GM19324 (cell line): Measurements from ENCODE around the gene COL4A2.

Experiments used
- ATAC-seq: cut with Tn5 transposase; IDR thresholded peaks from one replicate; pipeline ENCODE4 v1.9.1; 2021; ENCODE audit warnings: mild to moderate bottlenecking, moderate library complexity; ENCODE audit not compliant: unreplicated experiment, low FRiP score

The COL4A2 gene

DNA sequence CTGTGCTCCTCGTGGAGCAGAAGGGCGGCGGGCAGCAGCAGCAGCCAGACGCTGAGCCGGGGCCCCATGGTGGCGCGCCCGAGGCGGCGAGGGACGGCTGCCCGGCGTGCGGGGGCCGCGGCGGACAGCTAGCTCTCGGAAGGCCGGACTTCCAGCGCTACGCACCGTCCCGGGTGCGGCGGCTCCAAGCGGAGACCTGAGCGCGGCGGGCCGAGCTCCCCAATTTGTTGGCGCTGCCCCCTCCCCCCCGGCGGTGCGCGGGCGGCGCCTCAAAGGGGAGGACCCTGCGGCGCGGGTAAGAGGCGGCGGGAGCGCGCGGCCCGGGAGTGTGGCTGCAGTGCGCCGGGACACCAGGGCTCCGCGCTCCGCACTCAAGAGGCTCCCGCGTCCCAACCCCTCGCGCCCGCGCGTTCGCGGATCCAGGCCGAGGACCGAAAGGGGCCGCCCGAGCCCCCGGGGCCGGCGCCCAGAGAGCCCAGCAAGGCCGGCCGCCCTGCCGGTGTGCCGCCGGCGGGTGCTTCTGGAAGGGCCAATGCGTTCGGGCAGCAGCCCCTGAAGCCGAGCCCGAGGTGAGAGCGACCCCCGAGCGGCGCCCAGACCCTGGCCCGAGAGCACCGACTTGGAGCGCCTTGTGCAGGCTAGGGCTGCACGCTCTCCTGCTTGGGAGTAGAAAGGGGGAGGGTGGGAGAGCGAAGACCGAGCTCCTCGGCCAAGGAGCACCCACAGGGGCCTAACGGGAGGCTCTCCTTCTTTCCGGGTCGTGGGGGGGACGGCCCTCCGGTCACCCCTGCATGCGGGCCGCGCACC is at the start of gene COL4A2, which contains the start of gene COL4A1:
COL4A2 (plus strand) TSS at position 325 of the 807 bp plus-strand sequence. CDS start 620 bp downstream, outside the sequence.
COL4A1 (minus strand) TSS at position 198 of the 807 bp plus-strand sequence; CDS start at position 68, 130 bp downstream.
- no peak for ATAC-seq

DNA sequence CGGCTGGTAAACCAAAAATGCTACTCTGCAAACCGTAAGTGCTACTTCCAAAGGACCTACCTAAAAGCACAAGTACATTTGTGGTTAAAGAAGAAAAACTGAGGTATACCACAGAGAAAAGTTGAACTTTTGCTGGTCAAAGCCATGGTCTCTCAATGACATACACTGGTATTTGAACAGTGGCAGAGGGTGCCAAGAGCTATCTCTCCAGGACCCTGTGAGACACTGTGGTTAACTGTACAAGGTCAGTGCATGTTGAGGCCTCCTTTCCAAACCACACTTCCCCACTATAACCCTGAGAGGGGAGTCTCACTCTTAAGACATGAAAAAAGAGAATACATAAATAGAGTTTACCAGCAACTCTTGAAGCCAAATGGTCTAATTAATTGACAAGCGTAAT is 49.7 kb upstream of the COL4A2 start:
- ATAC-seq: no peak

DNA sequence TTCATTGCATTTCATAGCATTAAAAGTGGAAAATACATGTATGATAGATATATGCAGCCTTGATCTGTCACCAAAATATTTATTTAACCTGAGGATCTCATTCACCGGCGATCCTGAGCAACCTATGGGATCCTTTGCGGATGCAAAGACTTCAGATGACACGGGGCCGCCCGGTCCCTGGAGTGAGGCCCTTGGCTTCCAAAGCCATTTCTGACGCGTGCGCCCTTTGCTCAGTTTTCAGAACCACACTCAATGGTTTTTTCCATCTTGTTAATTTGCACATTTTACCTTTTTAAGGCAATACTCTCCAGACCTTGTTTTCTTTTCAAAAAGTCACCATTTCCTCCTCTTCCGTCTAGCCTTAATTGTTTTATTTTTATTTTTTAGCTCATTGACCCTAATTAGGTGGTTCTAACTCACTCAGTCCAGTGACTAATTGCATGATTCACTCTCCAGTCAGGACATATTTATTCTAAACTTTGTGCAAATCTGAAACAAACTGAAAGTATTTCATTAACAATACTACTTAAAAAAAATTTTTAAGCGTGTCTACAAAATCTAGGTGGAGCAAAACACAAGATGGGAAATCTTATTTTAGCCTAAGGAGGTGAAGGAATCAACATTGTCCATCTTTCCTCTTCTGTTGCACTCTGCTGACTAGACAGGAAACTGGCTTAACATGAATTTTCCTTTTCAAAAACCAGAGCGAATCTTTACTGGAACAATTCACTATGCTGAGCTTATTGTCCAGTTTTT is 48.0 kb upstream of the COL4A2 start:
- ATAC-seq: no peak

DNA sequence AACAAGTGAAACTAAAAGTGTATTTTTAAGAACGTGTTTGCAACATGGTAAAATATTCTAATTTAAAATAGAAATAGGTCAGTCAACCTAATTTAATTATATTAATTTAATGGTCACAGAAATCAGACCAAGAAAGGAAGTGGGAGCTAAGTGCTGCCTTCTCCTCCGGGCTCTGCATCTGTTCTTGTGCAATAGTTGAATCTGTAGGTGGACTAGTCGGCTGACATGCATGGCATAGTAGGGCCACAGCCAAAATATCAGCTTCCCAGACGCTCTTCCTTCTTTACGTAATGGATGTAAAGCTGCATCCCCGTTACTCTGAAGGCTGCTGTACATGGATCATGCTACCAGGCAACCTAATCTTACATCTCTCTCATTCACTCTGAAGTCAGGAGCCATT is 47.4 kb upstream of the COL4A2 start:
- ATAC-seq: no peak

DNA sequence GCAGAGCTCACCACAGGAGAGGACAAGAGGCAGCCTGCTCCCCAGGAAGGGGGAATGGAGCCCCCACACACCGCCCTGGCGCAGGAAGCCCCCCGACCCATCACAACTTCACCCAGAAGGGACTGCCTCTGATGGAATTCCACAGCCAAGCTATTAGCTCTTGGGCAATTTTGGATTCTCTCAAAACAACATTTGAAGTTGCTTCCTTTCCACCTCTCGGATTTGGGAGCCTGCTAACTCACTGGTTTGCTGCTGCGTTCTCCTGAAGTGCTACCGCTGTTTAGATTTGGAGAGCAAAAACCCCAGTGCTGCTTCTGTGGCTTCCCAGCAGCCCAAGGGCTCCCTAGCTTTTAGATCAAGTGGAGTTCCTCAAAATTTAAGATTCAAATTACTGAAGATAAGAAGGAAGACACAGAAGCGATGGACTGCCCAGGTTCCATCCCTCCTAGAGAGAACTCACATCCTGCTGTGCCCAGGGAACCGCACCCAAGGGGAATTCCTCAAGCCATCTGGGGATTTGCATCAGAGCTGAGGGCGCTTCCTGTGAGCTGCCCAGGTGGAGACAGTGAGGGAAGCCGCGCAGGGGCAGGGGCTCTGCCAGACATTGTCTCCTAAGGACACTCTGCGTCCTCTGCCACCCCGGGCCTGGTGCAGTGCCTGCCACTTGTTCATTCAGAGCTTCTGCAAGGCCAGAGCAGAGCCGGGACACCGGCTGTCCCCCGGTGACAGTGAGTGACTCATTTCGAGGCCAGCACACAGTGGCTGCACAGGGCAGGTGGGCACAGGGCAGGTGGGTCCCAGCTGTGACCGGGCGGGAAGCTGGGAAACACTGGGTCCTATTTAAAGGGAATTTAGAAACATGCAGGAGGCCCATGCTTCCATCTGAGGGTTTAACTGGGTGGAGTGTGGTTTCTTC is 45.7 kb upstream of the COL4A2 start:
- ATAC-seq: no peak

DNA sequence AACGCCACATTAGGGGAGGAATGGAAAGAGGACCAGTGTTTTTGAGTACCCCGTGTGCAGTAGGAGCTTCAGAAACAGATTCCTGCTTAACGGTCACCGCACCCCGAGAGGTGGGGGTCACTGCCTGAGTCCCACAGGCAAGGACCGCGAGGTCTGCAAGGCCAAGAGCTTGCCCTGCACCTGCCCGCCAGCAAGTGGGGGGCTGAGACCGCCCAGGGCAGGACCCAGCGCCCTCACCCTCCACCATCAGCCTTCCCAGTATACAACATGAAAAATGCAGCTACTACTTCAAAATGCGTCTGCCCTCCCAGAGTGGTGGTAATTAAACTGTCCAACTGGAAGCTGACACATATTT is 45.0 kb upstream of the COL4A2 start:
- no peak for ATAC-seq

DNA sequence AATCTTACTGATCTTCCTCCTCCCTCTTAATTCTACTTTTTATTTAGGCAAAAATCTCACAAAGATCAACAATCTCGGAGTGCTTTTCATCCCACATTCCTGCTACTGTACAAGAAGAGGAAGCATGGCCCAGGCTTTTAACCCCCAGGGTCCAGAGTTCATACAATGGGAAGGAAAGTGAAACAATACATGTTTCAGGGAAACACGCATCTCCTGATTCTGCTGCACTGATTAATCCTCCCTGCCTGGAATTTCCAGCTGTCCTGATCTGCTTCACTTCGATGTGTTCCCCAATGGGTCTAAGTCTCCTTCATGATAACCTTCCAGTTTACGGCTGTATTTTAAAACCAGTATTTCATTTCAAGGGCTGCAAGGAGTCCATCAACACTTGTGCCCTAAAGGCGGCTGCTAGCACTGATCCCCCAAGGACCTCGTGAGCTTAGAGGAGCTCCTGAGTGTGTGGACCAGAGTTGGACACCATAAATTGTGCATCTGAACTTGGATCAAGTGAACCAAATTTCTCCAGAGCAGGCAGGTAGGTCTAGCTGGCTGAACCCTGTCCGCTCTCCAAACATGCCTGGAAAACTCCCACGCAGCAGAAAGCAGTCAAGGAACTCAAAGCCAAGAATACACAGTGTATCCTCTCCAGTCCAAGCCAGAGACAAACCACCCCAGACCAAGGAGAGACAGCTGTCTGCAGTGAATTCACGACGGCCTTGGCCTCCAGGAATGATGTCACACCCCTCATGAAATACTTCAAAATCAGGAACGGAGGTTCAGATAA is 44.4 kb upstream of the COL4A2 start:
- ATAC-seq: no peak

DNA sequence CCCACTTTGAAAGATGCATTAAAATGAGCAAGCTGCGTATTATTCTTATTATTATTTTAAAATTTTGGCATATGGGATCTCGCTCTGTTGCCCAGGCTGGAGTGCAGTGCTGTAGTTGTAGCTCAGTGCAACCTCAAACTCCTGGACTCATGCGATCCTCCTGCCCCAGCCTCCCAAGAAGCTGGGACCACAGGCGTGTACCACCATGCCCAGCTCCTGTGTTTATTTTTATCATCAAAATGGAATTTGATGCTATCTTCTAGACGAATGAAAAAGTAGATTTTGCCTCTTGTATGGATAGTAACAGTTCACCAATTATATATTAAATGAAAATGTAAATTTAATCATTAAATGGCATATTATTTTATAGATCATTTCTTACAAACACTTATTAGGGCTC is 43.7 kb upstream of the COL4A2 start:
- ATAC-seq: no peak

DNA sequence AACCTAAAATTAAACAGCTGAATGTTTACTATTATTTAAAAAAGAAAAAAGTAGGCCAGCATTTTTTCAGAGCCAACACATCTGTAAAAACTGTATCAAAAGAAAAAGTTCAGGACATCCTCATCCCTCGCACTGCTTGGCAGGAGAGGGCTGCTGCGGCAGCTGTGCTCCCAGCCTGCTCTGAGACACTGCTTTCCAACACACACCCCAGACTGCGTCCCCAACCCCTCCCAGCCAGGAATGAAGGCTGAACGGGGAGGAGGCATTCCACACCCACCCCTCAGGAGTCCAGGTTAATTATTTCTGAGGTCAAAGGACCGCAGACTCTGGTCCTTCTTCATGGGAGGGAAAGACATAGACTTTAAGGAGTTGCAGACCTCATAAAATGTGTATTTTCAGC is 43.2 kb upstream of the COL4A2 start:
- no peak for ATAC-seq

DNA sequence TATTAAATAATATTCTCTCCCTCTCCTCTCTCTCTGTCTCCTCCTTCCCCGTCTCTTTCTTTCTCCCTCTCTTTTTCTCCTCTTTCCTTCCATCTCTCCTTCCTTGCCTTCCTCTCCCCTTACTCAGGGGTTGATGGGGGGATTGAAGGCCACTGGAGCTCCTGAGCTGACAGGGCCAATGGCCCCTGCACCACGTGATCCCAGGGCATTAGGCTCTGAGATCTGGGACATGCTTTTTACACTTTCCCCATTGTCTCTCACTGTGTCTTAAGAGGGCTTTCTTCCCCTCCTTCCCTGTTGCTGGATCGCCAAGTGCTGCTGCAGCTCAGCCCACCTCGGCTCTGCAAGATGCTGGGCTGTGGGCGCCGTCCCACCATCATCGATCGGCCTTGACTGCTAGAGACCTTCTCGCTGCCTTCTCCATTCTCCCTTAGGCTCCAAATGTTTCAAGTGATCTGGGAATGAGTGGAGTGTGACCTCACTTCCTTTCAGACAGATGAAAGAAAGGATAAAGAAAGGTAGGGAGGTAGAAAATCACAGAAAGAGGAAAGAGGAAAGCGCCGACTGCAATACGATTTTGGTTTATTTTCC is 42.3 kb upstream of the COL4A2 start:
- ATAC-seq: no peak

DNA sequence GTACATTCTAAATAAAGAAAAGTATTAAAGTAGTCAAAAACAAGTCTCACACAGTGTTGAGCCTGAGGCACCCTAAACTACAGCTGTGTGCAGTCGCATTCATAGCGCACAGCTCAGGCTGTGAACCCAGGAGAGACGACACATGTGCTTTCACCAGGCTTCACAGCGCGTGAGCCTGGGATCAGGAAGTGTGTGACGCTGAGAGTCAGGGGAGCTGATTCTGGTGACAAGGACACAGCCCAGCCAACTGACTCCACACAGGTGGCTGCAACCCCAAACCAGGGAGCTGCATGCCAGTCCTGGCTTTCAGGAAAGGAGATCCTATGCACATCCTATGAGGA is 41.8 kb upstream of the COL4A2 start:
- ATAC-seq: no peak

DNA sequence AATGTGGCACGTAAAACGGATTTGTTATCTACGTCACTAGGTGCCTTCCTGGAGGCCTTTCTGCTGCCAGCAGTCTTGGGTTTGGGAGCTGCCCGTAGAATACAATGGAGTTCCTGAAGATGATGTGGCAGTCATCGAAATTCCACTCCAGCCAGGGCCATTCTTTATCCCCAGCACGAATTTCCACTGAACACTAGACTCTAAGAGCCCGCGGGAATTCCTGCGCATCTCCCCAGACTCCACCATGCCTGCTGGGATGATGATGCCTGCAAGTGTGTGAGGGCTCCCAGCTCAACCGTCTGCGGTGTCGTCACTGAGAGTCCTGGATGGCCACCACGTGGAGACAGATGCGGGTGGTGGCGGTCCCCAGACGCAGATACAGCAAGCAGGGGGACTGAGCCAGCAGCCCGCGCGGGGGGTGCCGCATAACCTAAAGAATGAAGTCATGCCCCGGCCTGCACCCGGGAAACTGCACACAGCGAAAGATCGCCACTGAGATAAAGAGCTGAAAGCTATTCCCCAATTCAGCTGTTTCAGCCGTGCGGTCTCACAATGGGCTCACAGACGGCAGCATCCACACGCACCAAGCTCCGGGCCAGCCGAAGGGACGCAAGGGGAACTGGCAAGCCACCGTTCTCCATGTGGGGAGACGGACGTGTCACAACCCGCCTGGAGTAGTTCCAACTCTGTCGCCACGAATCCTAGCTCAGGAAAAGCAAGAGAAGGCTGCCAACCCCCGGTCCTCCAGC is 41.2 kb upstream of the COL4A2 start:
- no peak for ATAC-seq

DNA sequence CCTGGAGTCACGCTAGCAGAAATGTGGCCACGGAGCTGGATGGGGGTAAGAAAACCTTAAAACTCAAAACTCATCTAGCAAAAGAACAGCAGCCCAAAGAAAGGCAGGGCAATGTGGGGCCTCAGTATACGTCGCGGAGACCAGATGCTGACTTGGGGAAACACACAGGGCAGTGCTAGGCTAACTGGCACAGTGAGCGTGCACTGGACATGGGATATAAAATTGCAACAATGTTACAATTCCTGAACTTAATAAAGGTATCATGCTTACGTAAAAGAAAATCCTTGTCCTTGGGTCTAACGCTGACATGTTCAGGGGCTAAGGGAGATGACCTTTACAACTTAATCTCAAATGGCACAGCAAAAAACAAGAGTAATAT is 40.7 kb upstream of the COL4A2 start:
- ATAC-seq: no peak

DNA sequence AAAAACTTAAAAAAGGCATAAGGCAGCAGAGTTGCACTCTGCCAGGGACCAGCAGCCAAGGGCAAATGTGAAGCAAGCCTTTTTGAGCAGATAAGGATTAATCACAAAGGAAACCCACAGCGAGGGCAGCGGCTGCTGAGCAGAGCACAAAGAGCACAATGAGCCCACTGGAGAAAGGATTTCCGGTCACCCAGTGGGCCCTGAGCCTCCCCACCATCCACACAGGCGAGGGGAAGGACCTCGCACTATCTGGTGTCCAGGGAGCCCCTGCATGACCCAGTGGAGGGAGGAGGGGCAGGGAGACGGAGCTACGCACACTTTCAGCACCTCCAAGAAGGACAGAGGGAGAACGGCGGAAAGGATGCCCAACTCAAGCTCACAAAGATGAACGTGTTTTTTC is 40.1 kb upstream of the COL4A2 start:
- ATAC-seq: no peak

DNA sequence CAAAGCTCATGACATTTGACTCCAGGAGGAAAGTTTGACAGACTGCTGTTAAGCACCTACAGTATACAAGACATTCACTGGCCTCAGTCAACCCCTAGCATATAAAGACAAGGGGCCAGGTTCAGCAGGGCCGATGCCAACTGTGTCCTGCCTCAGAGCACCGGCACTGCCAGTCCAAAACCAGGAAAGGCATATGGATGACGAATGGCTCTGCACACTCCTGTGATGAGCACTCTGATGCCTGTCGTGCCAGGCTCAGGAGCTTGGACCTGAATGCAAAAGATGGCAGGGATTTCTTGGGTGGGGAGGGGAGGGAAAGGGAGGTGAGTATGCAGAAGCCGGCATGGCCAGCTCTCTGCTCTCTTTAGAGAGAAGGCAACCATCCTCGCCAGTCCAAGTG is 39.0 kb upstream of the COL4A2 start:
- no peak for ATAC-seq

DNA sequence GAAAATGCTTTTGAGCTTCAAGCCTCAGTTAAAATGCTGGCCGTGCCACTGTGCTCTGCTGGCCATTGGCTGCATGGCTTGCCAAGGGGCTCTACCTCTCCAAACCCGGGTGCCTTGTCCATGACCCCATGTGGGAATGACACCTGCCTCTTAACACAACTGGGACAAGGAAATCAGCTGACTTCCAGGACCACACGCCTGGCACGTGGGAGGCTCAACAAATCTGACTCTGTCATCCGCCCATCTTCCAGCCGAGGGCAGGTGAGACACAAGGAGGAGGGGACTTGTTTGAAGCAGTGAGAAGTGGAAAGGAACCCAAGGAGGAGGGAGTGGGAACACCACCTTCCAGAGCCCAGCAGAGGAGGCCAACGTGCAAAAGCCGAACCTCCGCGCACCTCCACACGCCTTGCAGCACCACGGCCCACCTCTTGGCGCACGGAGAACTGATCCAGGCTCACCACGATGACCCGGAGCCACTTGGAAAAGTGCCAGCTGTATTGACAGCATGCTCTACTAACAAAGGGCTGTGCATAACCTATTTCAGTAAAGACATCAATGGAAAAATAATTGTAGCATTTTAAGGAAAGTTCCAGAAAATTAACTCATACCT is 38.4 kb upstream of the COL4A2 start:
- no peak for ATAC-seq

DNA sequence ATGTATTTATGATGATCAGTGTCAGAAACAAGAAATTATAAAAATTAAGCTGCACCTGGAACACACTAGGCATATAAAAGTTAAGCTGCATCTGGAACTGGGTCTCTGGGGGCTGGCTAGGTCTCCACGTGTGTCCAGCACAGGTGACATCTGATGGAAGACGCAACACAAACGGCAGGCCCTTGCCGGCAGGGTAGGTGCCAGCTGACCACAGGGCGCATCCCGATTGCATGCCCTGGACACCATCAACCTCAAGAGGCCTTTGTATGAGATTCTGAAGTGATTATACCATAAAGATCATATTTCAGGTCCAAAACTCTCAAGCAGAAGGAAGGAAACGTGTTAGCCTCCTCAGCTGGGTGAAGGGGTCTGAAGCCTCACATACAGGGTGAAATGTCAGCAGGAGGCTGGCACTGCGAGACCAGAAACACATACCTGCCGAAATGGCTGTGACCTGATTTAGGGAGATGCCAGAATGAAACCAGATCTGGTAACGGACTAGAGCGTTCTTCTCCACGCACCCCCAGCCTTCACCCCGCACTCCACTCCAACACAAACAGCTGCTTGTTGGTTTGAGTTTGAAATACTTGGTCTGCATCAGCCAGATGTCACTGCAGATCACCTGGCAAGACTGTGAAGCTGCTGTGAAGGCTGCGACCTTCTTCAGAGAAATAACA is 37.4 kb upstream of the COL4A2 start:
- ATAC-seq: no peak

DNA sequence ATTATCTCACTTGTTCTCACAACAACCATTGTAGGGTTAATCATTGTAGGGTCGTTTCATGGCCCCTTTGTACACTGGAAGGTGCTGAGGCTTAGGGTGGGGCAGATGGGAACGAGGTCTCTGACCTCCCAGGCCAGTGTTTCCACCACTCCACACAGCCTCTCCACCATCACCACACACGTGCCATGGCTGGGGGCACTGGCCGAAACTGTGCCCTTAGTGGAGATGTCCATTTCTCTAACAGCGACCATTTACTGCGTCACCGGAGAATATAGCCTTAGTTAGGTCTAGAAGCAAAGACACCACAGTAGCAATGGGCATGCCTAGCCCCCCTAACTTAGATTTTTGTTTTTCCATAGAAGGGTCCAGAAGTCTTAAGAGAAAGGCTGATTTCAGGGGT is 36.6 kb upstream of the COL4A2 start:
- ATAC-seq: no peak
